Uterus (tissue), 2 donors: ENCODE results near the gene UBL7.

Source experiments
- POLR2A ChIP-seq, 2 donors: fragments of 450-650 bp; IDR thresholded peaks; one replicate each; pipeline ENCODE4 v1.6.1; 2016; ENCODE audit warnings: antibody characterized with exemption in 2 of 2, mild to moderate bottlenecking in 1 of 2, moderate library complexity in 1 of 2
- TF ChIP-seq, protein P1 (sequence below), 4 experiments: fragments of 200-600 bp in 2 of 4; fragments of 450-650 bp in 2 of 4; sonication (generic) in 2 of 4; IDR thresholded peaks; one replicate each; pipeline ENCODE4 v1.5.1; 2016 to 2019; ENCODE audit warnings: antibody characterized with exemption in 4 of 4, mild to moderate bottlenecking in 2 of 4, moderate library complexity in 1 of 4

- TF ChIP-seq, protein P1, sequence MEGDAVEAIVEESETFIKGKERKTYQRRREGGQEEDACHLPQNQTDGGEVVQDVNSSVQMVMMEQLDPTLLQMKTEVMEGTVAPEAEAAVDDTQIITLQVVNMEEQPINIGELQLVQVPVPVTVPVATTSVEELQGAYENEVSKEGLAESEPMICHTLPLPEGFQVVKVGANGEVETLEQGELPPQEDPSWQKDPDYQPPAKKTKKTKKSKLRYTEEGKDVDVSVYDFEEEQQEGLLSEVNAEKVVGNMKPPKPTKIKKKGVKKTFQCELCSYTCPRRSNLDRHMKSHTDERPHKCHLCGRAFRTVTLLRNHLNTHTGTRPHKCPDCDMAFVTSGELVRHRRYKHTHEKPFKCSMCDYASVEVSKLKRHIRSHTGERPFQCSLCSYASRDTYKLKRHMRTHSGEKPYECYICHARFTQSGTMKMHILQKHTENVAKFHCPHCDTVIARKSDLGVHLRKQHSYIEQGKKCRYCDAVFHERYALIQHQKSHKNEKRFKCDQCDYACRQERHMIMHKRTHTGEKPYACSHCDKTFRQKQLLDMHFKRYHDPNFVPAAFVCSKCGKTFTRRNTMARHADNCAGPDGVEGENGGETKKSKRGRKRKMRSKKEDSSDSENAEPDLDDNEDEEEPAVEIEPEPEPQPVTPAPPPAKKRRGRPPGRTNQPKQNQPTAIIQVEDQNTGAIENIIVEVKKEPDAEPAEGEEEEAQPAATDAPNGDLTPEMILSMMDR (IDR thresholded peaks at IDR 0.05): no peak
- no peak for TF ChIP-seq POLR2A (IDR thresholded peaks at IDR 0.05)
These were observed 11.2 kb downstream of the UBL7 start for GRCh38 chr15:74449643-74450205.
